NCI-H146 (cell line): Measurements from ENCODE around the gene JRKL.

Experiments used
- DNase-seq: peaks from one replicate; lab custom pipeline; 2025; lab: John Stamatoyannopoulos, UW

Gene JRKL

DNA sequence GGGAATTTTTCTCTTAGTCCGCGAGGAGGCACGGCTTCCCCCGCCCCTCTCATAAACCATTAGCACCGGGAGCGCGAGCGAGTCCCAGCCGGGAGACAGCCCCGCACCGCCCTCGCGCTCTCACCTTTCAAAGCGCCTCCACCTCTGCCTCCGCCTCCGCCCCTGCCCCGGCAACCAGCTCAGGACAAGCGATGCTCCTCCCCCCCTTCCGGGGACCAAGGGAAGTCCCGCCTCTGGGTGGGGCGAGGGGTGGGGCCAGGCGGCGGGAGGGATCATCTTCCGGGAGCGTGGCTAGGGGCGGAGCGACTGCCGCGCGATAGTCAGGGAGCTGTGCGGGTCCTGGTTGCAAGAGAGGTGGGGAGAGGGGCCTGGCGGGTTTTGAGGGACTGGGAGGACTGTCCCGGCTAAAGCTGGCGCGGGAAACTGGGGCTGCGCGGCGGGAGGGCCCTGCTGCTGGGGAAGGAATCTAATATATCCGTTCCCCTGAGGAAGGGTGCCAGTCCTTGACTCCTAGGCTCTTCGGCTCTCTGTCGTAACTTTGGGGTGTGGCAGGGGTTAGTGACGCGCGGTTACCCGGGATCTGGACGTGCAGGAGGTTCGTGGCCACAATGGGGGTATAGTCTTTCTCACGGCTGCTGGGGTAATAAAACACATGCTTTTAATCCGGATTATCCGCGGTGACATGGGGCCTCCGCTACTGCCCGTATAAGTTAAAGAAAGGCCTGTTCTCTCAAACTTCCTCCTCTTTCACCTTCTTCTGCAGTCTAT is at the start of gene JRKL, which contains the start of gene CCDC82:
JRKL (plus strand) TSS at position 294 of the 768 bp plus-strand sequence. CDS start 637 bp downstream, outside the sequence.
CCDC82 (minus strand) TSS at position 193 of the 768 bp plus-strand sequence. CDS start 5,165 bp downstream, outside the sequence.
- peak; percentile 97 for DNase-seq

DNA sequence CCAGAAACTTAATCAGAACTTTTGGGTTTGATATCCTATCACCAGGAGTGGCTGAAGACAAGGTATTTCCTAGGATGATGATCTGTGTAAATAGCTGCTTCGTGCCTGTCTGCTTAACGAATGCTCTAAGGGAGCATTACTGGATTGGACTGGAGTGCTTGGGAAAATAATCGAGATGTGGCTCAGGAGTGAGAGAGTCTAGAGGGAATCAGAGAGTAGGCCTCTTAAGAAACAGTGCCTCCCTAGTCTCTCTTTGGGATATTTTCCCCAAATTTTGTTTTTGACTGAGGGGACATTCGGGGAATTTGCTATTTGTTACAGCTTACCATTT is 49.3 kb upstream of the JRKL start:
- no peak for DNase-seq

DNA sequence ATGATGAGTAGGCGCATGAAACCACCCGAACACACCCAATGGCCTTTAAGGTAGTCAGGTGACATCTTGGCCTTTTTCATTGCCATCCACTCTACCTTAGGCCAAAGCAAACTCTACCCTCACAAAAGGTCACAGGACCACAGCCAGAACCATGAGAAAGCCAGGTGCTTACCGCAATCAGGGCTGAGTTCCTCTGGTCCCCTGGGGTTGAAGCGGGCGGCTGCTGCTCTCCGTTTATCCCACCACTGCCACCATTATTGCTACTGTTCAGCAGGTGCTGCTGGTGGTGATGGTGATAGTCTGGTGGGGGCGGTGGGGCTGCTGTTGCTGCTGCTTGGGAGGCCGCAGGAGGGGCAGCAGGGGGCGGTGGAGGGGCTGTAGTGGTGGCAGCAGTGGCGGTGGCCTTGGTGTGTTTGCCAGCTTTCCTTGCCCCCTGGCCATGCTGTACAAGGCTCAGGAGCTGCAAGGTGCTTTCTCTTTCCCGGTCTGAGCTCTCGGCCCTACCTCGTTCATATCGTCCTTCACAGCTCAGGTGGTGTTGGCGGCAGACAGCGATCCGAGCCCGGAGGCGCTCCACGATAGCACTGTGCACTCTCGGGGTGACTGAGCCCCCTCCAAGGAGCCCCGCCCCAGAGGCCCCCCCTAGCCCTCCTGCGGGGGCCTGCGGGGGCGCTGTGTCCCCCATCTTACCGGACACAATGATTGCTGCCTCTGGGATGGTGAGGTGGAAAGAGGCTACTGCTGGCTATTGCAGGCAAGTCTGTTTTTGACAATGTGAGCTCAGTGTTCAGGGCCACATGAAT is 48.4 kb upstream of the JRKL start:
- DNase-seq = peak; percentile 35

DNA sequence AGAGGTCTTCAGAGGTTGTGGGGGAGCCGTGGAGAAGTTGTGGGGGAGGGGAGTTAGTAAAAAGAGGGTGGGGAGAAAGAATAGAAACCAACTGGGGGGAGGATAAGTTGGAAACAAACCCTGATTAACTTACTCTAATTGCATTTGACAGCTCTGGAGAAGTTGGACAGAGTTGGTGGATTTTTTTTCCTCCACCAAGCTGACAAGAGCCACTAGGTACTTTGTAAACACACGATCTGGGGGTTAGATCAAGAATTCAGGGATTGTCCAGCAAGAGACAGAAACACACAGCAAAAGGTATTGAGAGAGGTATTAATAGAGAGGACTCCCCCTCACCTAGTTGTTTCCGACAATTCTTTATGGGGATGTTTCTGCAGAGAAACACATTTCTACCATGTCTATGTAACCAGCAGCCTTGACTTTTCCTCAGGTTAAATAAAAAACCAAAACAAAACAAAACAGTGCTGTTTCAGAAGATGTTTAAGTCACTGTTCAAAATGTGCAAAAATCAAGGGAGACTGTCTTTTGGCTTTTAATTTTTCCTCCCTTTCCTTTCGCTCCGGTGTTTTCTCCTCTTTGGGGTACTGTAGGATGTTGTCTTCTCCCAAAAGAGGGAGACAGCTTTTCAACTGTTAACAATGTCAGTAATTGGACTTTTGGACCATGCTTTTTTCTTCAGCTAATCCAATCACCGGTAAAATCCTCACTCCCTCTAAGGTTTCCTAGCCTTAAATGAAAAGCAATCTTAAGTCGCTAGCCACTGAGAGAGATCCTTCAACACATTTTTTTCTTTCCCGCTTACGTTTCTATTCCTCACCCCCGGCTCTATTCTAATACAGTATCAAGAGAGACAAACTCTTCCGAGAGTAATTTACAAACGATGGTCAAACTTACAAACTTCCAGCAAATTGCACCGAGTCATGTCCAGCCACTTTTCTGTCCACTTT is 47.5 kb upstream of the JRKL start:
- DNase-seq = no peak

DNA sequence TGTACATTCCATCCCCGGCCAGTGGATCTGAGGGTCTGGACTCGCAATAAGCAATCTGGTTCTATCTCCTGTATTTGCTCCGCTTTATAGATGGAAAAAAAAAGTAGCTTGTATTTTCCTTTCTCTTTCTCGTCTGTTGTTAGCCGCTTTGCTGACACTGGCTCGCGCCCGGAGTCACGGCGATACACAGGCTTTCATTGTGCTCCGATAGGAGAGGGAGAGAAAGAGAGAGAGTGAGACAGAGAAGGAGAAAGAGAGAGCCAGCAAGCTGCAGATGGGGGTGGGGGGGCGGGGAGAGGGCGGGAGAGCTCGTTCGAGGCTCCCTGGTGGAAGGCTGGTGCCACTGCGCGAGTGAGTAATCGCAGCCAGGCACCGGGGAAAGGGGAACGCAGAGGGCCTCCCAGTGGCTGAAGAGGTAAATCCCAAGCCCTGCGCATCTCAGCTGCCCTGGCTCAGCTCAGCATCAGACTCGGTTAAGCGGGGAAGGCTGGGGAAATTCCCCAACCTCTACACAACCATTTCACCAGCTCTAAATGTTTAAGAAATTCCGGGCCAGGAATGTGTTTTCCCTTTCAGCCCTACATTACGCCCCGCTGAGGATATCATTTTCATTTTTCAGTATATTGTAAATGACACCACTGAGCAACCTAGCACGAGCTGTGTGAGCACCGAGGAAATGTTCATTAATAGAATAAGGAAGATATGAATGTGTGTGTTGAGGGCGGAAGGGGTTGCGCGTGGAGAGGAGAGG is 46.7 kb upstream of the JRKL start, which contains the start of gene MAML2:
MAML2 (minus strand) TSS at position 235 of the 751 bp plus-strand sequence. CDS start 1,300 bp downstream, outside the sequence.
- peak; percentile 86 for DNase-seq

DNA sequence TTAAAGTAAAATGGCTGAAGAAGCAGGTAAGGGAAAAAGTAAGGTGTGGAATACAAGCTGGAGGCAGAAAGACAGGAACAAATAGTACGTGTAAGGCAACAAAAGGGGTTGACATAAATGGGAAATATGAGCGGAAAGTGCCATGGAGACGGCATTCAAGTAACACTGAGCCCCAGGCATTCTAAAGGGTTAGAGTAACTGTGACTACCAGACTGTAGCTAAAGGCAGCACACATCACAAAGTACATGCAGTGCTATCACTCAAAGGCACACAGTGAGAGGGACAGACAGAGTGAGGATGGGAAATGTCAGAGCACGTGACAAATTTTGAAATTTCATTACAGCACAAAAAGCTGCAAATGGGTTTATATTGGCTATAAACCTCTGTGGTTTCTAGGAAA is 33.0 kb upstream of the JRKL start:
- no peak for DNase-seq

DNA sequence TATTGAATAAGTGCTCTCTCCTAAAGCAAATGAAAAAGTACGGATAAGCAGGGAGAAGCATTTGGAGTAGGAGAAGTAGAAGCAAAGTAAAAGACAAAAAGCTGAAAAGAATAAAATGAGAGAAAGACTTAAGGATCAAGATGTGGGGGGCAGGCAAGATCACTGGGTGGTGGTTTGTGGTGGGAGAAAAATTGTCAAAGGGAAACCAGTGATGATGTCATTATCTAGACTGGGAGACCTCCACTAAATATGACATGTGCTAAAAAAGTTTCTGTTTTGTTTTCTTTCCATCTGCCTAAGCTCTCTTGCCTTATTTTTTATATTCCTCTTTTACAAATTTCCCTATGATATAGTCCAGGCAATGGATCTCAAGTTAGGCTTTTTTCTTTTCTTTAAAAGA is 32.0 kb upstream of the JRKL start:
- DNase-seq = no peak

DNA sequence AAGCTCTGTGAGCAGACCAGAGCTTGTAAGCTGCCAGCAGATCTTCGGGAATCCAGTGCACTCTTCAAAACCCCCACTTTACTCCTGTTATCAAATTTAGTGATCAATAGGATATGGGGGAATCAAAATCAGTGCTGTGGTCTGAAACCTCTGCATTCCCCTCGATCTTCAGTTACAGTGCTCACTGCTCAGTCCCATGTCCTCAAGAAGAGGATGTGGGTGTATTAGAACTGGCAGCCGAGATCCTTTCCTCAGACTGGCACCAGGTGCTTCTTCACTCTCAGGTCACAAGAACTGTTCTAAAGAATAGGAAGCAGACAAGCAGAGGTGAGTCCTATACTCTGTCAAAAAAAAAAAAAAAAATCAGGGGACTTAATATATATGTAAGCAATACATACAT is 31.5 kb upstream of the JRKL start:
- no peak for DNase-seq

DNA sequence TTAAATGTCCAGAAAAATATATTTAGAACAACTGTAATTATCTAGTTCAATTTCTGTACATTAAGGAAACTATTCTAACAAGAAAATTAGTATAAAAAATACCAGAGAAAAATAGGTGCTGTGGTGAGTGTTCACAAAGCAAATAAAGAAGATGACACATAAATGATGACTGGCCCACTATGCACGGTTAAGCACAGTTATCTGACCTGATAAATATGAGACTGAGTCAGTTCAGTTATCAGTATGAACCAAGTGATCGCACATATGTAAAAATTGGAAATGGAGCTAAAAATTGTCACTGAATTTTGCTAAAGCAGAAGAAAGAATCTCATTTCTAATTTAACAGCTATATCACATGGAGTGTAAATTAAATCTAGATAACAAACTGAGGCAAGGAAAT is 28.0 kb upstream of the JRKL start:
- DNase-seq = no peak

DNA sequence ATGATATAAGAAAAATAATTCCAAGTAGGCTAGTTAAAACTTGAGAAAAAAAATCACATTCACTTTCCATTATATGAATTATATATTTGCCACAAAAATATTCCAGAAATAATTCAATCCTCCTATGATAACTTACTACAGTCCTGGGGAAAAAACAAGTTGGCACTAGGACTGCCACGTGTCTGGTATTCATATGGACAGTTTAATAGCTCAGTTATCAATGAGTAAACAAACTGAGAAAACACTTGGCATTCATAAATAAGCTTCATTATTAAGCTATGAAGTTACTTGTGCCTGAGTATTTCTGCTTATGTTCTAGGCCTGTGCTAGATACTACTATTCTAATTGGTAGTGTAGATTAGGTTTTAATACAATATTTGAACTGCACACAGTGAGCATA is 24.3 kb upstream of the JRKL start:
- DNase-seq = no peak

DNA sequence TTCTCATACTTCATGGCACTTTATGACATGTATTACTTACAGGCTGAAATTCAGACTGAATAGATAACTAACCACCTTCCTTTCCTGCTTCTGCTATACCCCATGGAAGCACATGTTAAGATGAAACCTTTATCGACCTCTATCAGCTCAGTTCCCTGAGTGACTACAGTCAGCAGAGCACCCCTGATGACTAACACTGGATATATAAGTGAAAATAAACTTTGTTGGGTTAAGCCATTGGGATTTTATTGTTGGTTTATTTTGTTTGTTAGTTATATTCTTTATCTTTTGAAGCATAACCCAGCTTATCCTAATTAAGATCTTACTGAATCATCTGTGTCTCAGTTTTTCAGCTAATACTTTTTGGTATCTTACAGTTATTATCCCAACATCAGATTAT is 23.8 kb upstream of the JRKL start:
- DNase-seq = no peak

DNA sequence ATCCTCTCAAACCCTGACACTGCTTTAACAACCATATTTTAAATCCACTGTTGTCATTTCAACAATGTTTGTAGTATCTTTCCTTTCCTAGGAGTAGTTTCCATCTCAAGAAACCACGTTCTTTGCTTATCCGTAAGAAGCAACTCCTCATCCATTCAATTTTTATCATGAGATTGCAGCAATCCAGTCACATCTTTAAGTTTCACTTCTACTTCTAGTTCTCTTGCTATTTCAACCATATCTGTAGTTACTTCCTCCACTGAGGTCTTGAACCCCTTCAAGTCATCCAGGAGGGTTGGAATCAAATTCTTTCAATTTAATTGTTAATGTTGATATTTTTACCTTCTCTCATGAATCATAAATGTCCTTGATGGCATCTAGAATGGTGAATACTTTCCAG is 22.5 kb upstream of the JRKL start:
- no peak for DNase-seq

DNA sequence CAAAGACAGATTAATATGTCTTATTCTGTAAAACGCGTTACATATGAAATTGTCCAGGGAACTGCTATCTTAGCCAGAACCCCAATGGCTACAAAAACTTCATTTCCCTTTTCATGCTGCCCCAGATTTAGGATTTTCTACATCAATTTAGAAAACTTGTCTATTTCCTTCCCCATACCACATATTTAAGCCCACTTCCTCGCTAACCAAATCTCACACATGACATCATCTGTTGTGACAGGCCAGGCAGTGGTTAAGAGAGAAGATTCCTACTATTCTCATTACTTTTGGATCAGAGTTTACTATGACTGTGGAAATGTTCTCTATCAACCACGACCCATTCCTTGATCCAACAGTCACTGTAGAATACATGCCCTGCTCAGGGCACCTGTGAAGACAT is 16.0 kb upstream of the JRKL start:
- no peak for DNase-seq

DNA sequence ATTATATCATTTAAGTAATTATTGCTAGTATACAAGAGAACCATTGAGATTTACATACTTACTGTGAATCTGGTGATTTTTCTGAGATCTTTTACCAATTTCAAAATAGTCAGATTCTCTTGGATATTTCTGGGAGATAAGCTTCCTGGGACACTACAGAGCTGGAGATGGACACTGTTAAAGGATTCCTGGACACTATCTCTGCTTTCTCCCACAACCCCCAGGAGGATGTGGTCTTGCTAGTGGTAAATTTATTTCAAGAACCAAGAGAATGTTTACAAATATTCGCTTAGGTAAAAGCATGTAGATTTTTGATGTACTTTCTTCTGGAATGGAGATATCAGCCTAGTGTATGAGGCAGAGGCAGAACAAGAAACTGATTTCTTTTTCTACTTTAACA is 13.0 kb upstream of the JRKL start:
- DNase-seq = no peak

DNA sequence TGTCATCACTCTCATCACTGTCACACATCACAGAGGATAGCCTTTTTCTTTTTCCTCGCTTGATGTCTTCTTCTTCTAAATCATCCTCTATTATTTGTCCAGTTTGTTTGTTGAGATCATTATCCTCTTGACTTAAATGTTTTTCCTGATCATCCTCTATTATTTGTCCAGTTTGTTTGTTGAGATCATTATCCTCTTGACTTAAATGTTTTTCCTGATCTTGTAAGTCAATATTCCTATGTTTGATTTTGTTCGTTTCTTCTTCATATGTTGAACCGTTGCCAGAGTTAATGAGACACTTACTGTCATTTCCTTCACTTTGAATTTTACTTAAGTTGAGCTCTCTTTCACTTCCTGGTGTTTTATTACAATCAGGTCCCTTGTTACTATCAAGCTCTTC is 5.7 kb upstream of the JRKL start:
- peak; percentile 72 for DNase-seq

DNA sequence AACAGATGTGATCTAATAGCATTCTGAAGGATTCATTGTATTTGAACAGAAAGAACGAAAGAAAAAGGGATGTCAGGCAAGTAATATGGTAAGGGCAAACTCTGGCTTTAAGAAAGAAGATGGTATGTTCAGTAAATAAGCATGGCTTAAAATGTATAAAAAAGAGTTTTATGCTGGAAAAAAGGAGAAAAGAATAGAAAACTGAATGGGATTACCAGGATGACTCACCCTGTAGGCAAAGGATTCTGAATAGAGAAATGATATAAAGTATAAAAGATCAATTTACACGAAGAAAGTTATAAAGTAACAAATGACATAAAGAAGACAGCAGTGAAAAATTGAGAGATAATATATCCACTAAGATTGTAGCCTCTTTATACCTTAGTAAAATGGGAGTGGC is 4.6 kb upstream of the JRKL start:
- DNase-seq = no peak

DNA sequence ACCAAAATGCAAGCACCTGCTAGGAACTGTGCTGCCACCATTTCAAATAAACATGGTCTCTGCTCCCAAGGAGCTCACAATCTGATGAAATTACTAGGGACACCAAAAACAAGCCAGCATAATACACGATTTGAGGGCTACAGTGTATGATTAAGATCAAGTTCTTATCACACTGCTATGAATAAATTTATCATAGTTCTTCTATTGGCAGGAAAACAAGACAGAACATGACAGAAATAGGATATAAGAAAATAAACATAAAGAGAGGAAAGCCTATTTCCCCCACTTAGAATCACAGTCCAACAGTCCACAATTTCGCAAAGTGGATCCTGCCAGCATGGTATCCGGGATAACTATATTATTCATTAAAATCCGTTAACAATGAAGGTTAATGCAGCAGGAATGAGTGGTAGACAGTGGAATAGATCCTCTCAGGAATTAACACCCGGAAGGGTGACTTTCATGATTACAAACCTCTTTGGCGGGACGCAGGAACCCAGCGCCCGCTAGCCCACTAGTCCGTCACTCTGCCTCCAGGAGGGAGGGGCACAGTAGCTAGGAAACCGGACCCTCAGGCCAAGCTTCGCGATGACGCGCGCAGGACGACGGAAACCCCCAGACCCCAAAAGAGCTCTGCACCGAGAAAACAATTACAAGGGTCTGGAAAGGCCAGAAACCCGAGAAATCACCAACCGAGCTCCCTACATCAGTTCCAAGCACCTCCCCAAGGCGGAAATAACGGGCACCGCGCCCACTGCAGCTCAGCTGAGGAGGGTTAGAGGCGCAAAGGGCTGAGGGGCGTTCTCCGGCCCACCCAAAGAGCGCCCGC is 708 bp upstream of the JRKL start:
- DNase-seq = peak; percentile 74

DNA sequence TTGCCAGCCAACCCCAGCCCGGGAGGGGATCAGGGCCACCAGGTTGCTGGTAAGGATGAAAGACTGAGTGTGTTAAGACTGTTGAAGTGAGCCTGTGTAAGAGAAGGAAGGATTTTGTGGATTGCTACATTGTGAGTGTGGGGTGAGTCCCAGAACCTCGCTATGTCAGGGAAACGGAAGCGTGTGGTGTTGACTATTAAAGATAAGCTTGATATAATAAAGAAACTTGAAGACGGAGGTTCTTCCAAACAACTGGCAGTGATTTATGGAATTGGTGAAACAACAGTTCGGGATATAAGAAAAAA is 627 bp downstream of the JRKL start:
- DNase-seq = no peak

DNA sequence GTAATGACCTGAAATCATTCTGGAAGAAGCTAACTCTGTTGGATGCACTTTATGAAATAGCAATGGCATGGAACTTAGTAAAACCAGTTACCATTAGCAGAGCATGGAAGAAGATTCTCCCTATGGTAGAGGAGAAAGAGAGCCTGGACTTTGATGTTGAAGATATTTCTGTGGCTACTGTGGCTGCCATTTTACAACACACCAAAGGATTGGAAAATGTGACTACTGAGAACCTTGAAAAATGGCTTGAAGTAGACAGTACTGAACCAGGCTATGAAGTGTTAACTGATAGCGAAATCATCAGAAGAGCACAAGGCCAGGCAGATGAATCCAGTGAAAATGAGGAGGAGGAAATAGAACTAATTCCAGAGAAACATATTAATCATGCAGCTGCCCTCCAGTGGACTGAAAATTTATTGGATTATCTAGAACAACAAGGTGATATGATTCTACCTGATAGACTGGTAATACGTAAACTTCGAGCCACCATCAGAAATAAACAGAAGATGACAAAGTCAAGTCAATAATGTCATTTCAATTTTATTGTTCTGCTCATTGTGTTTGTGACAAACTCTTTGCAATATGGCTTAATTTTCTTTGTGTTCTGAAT is 2.0 kb downstream of the JRKL start:
- no peak for DNase-seq

DNA sequence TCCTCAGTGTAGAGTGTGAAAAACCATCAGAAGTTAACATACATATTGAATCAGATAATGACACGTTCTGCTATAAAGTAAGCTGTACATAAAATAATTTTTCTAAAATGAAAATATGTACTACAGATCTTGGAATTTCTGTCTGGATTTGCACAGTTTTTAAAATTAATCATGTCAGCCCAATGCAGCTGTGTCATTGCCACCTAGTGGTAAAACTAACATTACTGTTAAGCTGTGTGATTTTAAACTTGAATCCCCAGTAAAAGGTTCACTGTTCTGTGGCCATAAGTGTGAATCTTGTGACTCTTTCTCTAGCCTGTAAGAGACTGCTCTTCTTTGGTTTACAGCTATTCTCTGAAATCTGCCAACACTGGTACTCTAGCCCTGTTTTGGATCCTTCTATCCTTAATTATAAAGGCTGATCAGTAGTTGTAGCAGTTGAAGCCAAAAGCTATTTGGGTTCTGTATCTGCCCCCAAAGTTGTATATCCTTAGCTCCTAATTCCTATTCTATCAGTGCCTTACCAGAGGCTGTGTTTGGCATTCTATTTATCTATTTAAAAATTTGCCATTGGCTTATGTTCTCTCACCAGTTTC is 4.0 kb downstream of the JRKL start:
- DNase-seq = peak; percentile 36
